ENCODE results near the gene OPA3.

The OPA3 gene

DNA sequence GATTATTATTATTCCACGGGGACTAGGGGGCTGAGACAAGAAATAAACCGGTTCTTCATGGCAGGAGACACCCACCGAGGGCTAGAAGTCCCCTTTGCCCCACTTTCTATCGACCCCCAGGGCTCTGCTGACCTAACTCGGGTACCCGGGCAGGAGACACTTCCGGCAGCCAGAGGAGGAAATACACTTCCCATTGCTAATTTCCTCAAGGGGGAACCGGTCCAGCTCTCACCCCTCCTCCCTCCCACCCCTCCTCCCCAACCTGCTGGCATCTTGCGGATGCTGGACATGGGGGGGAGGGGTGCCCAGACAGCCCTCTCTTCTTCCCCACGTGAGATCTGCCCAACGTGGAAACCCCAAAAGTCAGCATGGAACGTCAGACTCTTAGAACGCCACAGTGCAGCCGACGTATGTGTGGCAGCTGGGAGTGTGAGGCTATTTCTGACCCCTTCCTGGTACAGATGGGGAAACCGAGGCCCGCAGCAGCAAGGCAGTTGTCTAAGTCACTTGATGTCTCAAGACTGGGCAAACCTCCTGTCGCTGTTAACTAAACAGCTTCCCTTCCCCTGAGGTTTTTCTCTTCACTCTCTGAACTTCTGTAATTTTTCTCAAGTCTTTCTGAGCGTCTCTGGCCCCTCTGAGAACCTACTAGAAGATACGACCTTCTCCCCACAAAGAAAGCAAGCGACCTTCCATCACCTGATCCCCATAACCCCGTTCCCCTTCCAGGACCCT lies 13.8 kb upstream of the OPA3 start:
- no peak for DNase-seq

DNA sequence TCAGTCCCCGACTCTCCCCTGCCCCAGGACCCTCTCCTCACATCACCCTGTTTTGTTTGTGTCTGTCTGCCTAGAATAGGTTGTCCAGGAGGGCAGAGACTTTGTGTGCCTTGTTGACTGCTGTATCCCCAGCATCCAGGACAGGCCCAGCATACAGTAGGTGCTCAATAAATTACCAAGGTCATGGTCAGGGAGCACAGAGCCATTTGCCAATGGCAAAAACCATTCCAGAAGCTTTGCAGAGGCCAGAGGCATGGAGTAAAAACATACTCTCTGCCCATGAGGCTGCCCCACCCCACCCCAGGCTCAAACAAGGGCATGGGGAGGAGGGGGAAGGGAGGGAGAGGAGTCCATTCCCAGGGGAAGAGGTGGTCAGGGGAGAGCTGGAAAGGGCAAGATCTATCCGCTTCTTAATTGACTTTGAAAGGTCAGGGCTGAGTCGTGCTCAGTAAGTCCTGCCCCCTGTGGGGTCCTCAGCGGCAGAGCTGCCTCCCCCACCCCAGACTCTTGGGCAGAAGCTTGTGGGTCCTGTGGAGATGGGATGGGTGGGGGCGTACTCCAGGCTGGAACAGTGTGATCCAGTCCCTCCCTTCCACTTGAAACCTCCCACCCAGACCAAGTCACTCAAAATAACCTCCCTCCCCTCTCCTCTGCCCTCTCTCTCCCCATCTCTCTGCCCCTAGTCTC lies 13.0 kb upstream of the OPA3 start:
- DNase-seq, result no peak

DNA sequence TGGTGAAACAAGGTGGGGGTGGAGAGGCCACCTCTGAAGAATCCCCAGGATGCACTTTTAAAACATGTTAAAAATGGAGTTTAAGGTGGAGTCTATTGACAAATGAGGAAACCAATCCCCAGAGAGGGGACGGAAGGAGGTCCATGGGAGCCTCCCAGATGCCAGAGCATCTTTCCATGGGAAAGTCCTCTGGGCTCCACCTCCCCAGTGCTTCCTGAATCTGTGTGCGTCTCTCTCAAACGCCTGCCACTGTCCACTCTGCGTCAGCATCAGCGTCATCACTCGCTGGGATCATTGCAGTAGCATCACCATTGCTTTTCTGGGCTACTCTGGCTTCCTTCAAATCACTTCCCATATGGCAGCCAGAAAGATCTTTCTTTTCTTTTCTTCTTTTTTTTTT lies 11.2 kb upstream of the OPA3 start:
- no peak for DNase-seq

DNA sequence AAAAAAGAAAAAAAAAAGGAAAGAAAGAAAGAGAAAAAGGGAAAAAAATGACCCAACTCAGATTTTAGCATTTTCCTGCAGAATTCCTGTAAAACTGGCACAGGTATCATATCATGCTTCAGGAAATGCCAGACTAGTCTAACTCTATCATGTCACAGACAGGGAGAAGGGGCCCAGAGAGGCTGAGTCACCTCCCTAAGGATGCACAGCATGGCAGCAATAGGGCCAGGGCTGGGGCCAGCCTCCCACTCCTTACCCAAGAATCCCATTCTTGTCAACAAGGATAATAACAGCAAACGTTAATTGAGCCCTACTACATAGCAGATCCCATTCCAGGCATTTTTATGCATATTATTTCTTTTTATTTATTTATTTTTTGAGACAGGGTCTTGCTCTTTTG lies 8.9 kb upstream of the OPA3 start:
- no peak for DNase-seq

DNA sequence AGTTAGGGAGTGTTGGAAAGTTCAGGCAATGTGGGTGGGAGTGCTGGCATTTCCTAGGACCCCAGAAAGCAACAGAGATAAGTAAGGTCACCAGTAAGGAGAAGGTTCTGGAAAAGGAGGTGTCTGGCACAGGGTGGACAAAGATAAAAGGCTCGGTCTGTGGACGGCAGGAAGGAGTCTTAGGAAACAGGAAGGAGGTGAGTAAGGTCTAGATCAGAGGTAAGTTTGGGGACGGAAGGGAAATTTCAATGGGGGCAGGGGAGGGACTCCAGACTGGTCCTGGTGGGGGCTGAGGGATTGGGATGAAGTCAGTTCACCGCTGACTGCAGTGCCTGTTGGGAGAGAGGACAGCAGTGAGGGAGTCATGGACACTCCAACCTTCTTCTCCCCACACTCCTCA lies 7.8 kb upstream of the OPA3 start:
- DNase-seq, result no peak

DNA sequence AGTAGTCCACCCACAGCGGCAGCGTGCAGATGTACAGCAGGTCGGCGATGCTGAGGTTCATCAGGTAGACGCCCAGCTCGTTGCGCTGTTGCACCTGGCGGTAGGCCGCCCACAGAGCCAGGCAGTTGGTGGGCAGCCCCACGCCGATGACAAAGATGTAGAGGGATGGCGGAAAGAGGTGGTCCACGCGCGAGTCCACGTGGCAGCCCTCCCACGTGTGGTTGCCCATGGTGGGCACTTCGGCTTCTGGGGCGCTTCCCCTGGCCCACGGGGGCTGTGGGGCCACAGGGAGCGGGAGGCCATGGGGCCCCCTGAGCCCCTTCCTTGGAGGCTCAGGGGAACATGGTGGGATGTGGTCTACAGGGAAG lies 7.0 kb upstream of the OPA3 start:
- DNase-seq, result no peak

DNA sequence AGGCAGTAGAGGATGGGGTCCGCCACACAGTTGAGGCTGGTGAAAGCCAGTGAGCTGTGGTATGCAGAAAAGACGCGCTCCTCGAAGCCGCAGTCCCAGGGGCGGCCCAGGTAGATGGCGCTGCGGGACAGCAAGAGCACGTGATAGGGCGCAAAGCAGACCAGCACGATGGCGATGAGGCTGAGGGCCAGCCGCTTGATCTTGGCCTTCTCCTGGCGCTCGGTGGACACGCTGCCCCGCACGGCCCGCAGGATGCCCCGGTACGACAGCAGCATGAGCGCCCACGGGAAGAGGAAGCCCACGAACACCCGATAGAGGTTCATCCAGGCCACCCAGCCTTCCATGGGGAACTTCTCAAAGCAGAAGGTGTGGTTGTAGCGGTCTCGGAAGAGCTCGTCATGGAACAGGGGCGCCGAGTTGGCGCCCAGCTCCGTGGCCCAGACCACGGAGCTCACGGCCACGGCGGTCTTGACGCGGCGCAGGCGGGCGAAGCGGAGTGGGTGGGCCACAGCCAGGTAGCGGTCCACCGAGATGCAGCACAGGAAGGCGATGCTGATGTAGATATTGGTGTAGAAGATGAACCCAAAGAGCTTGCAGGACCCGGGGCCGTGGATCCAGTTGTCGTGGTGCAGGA lies 6.5 kb upstream of the OPA3 start:
- peak in 1 of 14 donors; percentile 13 for DNase-seq

DNA sequence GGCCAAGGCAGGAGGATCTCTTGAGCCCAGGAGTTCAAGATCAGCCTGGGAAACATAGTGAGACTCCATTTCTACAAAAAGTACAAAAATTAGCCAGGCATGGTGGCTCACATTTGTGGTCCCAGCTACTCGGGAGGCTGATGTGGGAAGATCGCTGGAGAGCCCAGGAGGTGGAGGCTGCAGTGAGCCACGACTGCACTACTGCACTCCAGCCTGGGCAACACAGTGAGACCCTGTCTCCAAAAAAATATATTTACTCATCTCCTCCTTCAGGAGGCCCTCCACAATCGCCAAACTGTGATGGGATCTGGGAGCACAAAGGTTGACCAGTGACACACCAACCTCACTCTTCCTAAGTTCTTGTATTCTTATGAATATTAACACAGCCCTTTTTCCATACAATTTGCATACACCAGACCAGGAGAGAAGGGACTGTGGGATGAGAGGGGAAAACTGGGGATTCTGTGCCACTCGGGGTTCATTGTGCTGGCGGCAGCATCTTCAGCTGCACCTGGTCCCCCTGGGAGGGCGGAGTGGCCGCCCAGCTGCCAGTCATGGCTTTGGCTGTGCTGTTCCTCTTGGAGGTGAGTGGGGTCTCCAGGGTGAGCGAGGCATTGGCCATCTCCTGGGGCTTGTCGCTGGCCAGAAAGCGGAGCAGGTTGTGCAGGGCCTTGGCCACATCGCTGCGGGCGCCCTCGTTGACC lies 5.8 kb upstream of the OPA3 start:
- no peak for DNase-seq

DNA sequence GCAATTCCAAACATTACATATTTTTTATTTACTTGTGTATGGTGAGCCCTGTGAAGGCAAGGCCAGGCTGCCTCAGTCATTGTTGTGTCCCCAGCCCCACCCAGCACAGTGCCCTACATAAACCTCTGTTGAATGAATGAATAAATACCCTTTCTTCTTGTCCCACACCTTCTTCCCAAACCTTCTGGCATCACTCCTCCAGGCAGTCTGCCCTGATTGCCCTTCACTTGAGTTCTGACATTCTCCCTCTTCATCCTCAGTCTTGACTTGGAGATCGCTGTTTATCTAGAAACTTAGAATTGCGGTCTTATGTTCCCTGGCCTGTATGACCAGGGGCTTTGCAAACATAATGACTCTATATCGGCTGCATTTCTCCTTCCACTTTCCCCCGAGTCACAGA lies 5.2 kb upstream of the OPA3 start:
- no peak for DNase-seq

DNA sequence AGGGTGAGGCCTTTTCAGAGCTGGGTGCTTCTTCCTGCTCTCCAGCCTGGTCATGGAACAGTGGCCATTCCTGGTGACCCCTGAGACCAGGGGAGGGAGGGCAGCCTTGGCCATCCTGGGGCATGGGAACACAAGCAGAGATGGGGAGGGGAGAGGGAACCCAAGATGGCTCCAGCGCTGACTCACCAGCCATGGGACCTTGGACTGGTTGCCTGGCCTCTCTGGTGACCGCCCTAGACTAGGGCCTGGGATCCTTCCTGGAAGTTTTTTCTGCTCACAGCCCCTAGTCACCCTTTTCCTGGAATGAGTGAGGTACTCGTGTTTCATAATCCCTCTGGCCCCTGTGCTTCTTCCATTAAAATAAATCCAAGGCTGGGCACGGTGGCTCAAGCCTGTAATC lies 3.3 kb upstream of the OPA3 start:
- DNase-seq, result no peak

DNA sequence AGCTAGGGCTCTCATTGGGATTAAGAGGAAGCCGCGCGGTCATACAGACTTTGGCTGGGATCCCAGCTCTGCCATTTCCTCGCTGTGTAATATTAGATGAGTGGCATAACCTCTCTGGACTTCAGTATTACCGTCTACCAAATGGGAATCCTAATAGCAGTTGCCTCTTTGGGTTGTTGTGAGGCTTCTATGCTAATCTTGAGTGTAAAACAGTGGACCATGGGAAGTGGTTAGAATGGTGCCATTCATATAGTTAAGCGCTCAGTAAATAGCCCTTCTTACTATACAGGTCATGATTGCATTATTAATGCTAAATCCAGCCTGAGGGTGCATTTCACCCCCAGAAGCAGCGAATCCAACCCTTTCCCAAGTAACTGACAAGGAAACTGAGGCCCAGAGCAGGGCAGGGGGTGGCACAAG lies 566 bp upstream of the OPA3 start:
- DNase-seq, result no peak

DNA sequence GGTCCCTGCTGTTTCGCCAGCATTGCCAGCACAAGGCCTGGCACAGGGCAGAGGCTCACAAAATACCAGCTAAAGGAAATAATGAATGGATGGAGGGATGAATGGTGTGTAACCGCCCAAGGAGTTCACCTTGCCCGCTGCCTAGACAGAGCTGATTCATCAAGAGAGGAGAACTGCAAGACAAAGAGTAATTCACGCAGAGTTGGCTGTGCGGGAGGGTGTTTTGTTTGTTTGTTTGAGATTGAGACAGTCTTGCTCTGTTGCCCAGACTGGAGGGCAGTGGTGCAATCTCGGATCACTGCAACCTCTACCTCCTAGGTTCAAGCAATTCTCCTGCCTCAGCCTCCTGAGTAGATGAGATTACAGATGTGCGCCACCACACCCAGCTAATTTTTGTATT lies 3.0 kb downstream of the OPA3 start:
- peak in 1 of 14 donors; percentile 17 for DNase-seq

DNA sequence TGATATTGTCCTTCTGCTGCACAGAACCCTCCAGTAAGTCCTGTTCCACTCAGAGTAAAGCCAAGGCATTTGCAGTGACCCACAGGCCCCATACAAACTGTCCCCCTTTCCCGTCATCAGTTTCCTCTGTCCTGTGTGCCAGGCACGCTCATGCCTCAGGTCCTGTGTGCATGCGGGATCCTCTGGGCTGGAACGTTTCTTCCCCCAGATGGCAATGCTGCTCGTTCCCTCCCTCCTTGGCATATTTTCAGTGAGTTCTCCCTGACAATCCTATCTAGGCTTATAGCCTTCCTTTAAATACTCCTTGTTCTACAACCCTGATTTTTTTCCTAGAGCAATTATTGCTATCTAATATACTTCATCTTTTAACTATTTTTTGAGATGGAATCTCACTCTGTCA lies 5.7 kb downstream of the OPA3 start:
- DNase-seq, result peak in 1 of 14 donors; percentile 63

DNA sequence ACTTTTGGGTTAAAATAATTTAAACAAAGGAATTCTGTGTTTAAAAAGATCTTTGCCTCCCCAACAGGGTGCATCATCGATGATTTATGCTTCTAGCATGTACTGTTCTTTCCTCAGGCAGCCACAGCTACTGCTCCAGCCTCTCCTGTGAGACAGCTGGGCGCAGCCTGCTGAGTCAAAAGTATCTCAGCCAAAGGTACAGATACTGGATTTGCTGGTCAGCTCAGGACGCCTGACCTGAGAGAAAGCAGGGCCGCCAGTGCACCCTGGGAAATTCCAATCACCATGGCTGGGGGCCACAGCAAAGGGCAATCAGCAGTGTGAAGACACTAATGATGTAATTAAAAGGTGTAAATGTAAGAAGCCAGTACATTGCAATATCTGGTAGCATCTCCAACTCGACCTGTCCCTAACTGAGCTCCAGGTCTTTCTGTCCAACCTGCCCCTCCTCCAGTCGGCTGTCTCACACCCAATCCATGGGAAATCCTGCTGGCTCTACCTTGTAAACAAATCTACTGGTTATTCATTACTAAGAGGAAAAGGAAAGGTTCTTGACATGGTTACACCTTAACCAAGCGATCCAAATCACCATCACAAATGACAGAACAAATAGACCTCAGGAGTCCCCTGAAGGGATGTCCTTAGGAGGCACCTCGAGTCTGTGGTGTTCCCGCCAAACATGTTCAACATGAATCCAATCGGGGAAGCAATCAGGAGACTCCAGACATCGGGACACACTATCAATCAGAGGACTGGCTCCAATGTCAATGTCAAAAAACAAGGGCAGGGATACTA lies 7.3 kb downstream of the OPA3 start:
- peak in 1 of 14 donors; percentile 27 for DNase-seq

DNA sequence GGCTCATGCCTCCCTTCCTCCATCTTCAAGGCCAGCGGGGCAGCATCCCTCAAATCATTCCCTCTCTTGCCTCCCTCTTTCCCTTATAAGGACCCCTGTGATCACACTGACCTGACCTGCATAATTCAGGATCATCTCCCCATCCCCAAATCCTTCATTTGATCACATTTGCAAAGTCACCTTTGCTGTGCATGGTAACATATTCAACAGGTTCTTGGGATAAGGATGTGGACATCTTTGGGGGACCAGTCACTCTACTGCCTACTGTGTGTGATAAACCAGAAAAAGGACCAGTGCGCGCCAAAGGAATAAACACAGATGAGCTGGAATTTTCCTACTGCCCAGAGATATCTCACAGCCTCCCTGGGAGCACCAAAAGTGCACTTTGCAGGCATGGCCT lies 7.9 kb downstream of the OPA3 start:
- DNase-seq, result peak in 1 of 14 donors; percentile 25

DNA sequence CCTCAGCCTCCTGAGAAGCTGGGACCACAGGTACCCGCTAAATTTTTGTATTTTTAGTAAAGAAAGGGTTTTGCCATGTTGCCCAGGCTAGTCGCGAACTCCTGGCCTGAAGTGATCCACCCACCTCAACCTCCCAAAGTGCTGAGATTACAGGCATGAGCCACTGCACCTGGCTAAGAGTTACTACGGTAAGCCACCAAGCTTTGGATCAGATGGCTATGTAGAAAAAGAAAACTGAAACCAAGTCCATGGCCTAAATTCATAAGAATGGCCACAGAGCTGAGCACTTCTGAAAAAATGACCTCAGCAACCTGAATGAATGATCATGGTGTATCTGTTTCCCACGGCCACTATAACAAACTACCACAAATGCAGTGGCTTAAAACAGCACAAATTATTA lies 9.4 kb downstream of the OPA3 start:
- no peak for DNase-seq

DNA sequence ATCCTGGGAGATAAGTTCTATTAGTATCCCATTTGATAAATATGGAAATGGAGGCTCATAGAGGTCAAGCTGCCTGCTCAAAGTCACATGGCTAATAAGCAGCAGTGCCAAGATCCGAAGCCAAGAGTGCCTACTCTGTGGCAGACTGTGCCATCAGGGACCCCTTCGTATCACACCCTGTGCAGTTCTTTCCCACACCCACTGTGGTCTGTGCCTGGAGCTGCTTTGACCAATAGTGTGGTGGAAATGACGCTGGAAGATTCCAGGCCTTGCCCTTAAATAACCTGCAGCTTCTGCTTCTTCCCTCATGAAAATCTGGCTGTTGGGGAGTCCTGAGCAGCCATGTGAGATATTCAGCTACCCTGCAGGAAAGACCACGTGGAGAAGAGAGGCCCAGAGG lies 10.1 kb downstream of the OPA3 start:
- DNase-seq, result peak in 1 of 14 donors; percentile 17

DNA sequence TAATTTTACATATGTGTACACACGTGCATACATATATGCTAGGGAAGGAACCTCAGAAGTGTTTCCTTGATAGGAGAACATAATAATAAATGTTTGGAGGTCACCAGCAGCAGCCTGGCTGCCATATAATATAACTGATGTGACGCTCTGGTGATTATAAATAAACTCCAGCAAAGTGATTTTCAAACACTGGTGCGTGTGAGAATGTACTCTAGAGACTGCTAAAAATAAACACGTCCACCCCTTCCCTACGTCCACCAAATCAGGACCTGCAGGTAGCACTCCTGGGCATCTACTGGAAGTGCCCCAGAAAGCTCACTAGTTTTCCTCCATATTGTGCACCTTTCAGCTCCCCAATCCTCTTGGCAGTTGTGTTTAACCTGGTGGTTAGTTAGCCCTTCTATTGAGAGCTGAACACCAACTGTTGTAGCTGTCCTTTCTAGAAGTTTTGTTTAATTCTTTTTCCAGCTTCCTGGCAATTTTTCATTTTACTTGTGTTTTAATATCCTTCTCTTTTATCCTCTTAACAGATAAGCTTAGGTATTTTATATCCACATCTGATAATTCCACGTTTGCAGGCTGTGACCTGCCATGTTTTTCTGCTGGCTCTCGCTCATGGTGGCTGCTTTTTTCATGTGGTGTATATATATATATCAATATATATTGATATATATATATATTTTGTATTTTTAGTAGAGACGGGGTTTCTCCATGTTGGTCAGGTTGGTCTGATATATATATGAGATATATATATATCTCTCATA lies 13.0 kb downstream of the OPA3 start:
- no peak for DNase-seq

DNA sequence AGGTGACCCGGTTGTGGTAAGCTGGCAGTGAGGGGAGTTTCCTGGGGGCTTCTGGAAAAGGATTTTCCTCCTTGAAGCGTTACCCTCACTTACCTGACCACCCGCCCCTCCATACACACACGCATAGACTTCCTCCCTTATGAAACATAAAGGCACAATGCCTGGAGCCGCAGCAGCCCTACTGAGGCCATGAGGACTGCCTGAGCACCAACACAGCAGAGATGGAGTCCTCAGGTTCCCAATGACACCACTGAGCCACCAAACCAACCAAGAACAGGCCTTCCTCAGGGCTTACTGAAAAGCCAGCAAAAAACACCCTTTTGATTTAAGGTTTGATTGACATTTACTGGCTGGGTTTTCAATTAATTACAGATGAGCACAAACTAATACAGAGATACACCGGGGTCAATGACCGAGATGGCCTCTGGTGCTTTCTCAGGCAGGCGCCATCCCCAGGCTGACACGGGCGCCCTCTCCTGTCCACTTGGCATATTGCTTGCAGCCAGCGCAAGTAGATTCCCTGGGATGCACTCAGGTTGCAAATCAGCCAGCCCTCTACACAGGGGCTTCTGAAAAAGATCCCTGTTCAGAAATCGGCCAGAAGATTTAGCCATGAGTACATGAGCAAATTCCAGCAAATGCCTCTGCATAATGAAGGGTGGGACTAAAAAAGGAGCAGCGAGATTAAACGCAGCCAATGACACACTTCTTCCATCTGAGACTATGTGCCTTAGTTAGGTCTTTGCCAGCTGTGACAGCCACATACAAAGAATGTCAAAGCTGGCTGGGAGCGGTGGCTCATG lies 14.8 kb downstream of the OPA3 start:
- DNase-seq, result peak in 6 of 14 donors; percentile 2 to 30 (median 12)

DNA sequence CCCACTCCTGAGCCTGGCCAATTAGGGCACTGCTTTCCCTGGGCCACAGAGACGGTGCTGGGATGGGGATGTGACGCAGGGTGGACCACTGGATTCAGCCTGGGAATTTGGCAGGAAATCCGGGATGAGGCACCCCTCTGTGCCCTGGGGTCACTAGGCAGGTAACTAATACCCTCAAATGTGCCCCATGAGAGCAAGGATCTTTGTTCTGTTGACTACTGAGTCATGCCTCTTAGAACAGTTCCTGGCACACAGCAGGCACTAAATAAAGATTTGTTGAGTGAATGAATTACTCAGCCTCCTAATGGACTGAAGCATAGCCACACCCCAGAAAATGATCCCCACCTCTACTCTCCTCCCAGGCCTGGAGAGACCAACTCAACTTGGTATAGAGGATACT lies 15.9 kb downstream of the OPA3 start:
- DNase-seq, result no peak

DNA sequence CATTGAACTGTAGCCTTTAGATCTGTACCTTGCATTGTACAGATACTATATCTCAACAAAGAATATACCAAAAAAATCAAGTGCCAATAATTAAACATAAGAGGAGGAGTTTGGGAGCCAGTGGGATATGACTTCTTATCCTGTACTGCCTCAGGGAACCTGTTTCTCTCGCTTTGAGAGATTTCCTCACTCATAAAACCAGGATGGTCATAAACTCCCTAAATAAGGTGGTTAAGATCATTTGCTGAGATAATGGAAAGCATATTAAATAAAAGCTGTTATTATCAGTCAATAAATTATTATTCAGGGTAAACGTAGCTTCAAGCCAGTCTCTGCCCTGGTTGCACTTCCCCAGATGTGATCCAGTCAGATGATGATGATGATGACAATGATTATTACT lies 17.0 kb downstream of the OPA3 start:
- no peak for DNase-seq
